ENCODE data around the gene MALL. TPM values are rescaled to one million over a fixed set of nuclear protein-coding genes. Genes with fewer than 3 reads are reported as not detected.
"Not testable (repeated sequence)": the region's sequence is repeated elsewhere in the genome, so short reads cannot be mapped to it uniquely, and the experiment has no call there.

MALL gene
- total RNA-seq, 1 donor from 2014 or later, result 248 TPM

DNA sequence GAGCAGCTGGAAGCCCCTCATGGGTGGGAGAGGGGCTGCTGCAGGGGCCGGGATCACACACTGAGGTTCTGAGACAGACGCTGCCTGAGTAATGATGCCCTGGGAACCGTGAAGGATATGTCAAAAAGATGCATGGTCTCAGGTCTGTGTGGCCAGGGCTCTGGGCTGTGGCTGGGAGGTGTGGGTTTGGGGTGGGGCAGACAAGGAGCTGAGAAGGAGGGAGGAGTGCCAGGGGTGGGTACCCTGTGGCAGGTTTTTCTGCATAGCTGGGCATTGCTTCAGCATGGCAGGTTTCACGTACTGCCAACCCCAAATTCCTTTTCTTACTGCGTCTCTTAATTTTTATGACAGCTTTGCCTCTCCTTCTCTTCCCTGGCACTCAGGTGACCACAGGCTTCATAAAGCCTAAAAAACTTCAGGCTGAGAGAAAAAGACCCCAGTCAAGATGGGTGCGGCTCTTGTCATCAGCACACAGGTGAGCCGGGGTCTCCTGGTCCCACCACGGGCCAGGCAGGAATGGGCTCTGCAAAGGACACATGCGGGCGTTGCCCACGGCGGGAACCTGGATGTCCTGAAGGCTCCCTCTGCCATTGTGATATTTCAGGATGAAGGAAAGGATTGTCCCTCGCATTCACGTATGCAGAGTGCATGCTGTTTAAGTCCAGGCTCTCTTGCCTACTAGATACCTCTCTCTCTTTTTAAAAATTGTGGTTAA is 18.0 kb downstream of the MALL start:
- ATAC-seq, result peak; percentile 78

DNA sequence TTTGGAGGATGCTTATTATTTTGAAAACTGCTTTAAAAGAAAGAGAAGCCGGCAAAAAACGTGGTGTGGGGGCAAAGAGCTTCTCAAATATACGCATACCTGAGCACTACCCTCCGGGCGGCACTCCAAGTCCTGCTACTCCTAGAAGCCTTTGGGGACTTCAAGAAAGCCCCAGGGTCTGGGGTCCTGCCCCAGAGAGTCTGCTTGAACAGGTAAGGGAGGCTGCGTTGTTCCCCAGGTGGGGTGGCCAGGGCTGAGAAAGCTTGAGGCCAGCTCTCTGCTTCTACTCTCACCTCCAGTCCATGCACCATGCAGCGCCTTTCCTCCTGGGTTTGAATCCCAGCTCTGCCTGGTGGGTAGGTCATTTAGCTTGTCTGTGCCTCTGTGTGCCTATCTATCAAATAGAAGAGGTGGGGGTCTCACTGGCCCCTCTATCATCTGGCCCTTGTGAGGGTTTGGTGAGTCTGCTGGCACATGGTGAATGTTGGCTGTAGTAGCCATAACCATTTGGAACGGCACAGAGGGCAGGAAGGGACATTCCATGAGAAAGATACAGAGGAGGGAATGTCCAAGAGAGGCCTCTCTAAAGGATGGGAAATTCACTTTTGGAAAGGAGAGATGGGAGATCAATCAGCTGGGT is 19.5 kb downstream of the MALL start:
- ATAC-seq, result no peak

DNA sequence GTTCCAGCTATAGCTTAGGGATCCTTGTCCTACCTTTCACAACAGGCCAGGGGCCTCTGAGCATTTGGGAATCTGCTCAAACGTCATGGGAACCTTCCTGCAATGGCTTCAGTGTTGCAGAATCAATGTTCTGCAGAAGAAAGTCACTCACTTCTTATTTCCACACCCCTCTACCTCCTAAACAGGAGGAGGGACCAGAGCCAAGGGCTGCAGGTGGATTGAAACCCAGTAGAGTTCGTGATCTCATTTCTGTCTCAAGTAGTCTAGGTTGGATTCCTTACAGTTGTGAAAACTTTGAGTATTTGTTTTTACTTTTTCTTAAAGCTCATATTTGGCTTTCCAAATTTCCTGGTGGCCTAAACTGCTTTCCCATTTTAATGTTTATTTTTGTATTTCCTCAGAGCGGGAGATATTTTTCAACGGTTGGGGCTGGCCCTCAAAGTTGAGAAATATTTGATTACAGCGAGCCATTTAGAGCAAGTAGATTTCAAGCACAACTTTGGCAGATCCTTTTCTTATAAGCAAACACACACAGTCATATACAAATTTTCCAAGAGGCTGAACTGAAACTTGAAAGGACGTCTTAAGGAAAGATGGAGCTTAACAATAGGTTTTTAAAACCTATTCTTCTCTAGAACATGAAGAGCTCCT is 20.6 kb downstream of the MALL start:
- not testable (repeated sequence) for ATAC-seq

DNA sequence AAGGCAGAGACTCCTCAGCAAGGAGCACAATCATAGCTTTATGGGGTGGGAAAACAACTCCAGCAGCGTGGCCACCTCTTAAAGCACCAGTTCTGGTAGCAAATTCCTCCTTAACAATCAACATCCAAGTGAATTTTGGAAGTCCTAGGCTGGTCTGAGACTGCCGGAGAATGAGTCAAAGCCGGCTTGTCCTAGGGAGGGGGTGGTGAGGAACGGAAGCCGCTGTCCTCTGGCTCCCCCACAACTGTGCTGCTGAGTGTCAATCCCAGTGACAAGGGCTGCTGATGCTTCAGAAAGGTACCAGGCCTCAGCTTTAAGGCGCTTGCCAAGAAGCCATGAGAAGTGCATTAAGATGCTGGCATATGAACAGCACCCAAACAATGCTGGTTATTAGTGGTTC is 21.7 kb downstream of the MALL start:
- ATAC-seq, result not testable (repeated sequence)

DNA sequence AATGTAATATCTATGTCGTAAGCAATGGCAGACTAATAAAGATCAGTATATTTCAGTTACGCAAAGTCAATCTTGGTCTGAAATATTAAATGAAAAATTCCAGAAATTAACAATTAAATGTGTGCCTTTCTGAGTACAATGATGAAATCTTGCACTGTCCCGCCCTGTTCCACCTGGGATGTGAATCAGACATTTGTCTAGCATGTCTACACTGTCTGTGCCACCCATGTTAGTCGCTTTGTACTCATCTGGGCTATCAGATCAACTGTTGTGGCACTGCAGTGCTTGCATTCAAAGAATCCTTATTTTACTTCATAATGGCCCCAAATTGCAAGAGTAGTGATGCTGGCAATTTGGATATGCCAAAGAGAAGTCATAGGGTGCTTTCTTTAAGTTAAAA is 25.5 kb downstream of the MALL start:
- peak; percentile 71 for ATAC-seq

DNA sequence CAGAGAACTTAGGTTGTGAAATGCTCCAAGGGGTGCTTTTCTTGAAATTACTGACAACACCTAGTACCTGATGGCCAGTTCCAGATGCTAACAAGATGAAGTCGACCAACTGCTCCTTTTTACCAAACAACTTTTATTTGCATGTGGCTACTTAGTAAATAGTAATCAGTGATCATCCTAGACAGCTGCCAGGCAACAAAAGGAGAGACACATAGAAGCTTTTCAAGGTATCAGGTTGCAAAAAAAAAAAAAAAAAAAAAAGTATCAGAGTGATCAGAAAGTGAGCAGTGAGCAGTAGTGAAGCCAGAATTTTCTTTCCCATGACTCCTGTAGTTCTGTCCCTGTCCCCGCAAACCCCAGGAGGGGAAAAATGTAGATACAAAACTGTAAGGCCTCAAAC is 31.9 kb downstream of the MALL start:
- not testable (repeated sequence) for ATAC-seq

DNA sequence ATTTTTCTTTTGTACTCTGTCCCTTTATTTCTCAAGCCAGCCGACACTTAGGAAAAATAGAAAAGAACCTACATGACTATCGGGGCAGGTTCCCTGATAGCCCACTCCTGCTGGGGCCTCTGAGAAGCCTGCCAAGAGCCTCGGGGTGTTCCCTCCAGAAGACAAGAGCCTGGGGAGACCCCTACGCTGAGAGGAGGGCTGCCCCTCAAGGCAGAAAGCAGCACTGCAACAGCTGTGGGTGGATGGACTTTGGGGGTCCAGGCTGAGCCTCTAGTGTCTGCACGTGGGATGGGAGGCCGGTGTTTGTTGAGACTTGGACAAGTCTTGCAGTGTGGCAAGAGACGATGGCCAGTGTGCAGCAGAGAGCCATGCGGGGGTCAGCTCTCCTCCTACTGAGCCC is 32.5 kb downstream of the MALL start:
- not testable (repeated sequence) for ATAC-seq

DNA sequence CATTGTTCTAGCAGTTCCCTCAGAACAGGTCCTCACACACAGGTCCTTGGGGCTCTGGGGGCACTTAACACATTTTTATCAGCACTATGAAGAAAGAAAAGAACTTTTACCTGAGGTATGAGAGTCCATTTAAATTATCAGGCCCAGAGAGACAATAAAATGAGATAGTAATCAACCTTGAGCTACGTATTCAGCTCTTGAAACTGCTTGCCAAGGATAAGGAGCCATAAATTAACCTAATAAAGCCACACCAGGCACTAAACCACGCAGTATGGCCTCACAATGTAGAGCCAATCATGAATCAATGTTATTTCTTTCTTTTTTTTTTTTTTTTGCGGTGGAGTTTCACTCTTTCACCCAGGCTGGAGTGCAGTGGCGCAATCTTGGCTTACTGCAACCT is 37.5 kb downstream of the MALL start:
- ATAC-seq, result not testable (repeated sequence)

DNA sequence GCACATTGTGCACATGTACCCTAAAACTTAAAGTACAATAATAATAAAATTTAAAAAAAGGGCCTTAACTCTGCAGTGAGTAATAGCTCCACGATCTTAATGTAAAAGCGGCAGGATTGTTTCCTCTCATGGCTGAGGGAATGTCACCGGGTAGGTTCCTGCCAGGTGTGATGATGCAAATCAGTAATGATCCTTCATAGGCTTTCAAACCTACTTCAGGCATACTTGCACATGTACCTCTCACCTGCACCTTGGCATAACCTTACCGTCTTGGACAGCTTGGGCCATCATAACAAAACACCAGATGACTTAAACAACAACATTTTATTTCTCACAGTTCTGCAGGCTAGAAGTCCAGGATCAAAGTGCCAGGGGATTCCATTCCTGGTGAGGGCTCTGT is 39.7 kb downstream of the MALL start:
- not testable (repeated sequence) for ATAC-seq

DNA sequence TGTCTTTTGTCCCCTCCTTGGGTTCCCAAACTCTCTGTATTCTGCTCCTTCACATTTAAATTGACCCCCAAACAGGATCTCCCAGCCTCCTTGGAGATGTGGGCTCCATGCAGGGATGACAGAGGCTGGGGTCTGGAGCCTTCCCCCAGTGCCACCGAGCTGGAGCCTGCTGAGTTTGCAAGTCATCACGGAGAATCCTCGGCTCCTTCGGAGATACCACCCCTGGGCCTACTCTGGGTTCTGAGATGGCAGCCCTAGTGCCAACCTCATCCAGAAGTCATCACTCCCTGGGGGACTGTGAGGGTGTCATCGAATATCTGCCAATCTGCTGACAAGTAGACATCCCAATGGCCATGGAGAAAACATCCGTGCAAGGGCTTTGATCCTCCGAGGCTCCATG is 45.8 kb downstream of the MALL start:
- peak; percentile 39 for ATAC-seq

DNA sequence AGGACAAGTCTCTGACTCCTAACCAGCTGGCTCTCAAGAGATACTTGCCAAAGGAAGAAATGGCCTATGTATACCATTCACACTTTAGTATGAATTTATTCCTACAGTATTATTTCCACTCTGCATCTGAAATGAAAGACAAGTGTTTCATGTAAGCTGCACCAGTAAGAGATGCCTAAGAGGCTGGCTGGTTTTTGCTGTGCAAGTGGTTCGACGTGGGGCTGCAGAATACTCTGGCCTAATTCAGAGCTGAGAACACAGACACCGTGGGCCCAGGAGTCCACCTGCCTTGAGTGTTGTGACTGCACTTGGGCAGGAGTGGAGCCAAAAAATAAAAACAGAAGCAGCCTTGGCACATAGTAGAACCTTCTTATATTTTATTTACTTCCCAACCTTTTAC is 47.5 kb downstream of the MALL start:
- ATAC-seq, result not testable (repeated sequence)

DNA sequence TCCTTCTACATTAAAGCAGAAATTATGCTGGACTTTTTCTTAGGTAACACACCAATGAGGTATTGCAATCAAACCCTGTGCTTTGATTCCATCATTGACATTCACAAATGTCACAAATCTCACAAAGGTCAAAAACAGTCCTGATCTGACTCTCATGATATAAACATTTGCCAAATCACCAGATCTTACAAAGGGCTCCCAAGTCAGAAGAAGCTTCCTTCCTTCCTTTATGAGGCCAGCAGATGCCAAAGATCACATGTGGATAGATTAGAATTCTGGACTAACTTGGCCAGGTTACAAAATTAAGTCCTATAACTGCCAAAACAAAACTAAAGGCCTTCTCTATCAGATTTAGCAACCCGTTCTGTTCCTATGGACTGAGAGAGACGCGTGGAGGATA is 53.3 kb downstream of the MALL start:
- ATAC-seq, result not testable (repeated sequence)

DNA sequence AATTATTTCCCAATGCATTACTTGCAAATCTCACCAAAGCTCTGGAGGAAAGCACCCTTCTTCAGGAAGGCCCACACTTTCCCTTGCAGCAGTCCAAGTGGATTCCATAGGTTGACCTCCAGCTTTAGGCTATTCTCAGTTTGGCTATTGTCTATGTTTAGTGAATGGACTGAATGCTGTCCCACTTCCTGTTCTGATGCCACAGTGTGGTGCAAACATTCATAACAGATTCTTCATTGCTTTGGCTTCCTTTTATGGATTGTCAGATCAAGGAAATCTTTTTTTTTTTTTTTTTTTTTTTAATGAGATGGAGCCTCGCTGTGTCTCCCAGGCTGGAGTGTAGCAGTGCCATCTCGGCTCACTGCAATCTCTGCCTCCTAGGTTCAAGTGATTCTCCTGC is 55.1 kb downstream of the MALL start:
- ATAC-seq, result not testable (repeated sequence)

DNA sequence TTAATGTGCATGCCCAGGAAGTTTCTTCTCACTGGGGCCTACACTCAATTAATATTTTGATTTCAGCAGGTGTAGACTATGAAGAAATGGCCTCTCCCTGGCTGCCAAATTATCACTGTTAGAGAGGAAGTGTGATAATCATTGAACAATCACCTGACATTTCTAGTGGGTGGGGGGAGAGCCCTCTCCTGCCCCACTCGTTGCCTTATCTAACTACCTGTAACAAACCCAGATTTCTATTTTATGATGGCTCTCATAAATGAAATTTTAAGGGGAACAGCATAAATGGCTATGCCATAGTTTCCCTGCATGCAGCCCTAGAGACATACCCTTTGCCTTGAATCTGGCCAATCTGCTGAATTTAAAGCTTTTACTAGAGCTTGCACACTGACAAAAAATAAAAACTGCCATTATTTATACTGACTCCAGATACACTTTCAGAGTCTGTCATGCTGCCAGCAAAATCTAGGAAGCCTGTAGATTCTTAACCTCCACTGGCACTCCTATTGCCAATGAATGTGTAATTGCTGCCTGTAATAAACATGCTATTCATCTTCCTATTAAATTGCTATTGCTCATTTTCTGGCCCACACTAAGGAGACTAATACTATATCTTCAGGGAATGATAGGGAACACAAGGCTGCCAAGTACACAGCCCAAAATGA is 55.8 kb downstream of the MALL start:
- not testable (repeated sequence) for ATAC-seq

DNA sequence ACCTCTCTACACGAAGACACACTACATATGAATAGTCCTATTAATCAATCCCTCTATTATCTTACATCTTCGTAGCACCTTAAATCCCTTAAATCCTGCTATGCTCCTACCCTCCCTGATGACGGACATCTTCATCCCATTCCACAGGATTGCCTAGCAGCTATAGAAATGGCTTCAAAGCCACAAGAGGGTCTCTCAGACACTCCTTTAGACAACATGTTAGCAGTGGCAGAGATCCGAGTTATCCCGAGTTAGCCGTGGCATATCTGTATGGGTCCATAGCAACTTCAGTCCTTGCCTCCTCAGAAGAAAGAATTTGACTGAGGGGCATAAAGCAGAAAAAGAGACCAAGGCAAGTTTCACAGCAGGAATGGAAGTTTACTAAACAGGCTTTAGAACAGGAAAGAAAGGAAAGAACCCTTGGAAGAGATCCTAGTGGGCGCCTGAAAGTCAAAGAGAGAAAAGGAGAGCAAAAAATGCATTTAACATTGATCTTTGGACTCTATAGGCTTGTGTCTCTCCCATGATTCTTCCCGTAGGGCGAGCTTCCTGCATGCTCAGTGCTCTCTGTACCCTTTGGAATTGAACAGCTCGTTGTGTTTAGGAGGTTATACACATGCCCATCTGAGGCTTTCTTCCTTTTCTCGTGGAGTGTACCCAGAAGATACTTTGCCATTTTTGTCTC is 56.5 kb downstream of the MALL start:
- ATAC-seq, result not testable (repeated sequence)

DNA sequence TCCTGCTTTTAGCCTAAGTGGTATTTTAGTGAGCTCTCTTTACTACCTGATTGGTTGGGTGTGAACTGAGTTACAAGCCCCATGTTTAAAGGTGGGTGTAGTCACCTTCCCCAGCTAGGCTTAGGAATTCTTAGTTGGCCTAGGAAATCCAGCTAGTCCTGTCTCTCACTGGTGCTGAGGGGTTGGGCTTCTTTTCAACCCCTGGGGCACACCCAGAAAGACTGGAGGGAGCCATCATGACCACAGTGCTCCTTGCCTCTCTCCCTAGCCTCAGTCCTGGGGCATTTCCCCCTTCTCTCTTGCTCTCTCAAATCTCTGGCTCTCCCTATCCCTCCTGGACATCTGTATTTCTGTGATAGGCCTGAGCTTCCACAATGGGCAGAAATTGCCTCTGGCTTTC is 57.6 kb downstream of the MALL start:
- peak; percentile 42 for ATAC-seq

DNA sequence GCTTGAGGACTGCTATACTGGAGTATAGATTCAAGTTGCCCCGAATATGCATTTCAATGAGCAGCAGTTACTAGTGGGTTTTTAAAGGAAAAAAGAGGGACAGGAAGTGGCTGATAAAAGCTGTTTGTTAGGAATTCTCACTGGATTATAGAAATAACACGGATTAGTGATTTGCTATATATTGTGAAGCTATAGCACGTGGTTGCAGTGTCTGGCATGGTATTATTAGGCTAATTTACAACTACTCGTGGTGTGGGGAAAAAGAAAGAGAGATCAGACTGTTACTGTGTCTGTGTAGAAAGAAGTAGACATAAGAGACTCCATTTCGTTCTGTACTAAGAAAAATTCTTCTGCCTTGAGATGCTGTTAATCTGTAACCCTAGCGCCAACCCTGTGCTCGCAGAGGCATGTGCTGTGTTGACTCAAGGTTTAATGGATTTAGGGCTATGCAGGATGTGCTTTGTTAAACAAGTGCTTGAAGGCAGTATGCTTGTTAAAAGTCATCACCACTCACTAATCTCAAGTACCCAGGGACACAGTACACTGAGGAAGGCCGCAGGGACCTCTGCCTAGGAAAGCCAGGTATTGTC is 59.7 kb downstream of the MALL start:
- ATAC-seq, result not testable (repeated sequence)

DNA sequence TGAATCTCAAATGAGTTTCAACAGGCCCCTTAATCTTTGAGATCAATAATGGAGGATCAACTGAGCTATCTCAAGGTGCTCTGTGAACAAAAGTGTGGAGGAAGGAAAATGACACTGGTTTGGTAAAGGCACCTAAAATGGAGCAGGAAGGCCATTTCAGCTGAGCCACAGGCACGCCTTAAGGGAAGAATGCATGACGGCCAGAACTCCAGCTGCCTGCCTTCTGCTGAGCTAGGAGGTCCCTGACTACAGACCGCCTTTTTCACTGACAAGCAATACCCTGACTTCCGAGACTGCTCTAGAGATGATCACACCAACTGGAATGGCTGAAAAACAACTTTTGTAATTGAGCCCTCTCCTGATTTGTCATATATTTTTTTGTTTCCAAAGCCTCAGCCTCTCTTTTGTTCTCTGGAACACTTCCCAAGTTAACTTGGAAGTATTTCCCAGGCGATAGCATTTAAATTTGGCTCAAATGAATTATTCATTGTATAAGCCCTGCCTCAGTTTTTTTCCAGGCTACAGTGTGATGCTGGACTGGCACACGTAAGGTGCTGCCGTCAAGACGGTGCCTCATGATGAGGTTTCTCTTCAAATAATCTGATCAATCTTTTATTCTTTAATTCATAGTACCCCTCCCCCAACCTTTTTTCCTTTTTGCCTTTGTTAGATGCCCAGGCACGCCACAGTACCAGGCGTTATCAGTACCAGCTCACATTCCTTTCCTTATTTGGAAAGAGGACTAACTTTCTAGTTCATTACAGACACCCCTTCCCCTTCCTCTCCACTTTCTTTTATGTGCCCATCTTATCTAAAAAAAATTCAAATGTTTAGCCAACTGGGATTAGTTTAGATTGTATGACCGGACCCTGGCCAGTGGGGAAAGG is 60.9 kb downstream of the MALL start:
- peak; percentile 63 for ATAC-seq

DNA sequence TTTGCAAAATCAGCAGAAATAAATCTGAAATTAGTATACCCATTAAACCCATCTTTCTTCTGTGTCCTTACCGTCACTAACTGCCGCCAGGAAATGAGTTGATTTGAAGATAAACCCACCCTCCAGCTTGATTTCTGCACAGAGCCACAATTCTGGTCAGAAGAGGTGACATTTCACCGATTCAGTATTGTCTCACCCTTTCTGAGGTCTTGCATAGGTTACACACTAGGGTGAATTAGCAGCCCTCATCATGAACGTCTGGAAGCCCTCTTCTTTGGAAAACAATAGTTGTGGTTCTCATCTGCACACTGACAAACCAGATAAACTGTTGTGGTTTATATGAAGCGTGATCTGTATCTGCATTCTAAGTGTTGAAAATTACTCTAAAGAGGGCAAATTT is 61.9 kb downstream of the MALL start:
- ATAC-seq, result not testable (repeated sequence)

DNA sequence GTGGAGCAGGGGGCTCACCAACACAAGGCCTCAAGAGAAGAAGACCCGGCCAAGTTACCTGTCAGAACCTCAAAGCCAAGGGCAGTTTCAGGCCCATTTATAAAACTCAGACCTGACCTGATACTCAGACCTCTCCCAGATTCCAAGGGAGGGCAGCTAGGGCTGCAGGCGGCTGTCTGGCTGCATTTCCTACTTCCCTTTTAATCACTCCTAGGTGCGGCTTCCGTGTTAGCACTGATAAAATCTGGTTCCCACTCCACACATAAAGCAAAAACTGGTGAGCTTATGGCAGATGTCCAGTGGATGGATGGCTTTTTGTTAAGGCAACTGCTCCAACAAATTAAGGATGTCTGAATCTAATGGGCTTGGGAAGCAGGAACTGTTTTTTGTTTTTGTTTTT is 63.5 kb downstream of the MALL start:
- ATAC-seq, result not testable (repeated sequence)

DNA sequence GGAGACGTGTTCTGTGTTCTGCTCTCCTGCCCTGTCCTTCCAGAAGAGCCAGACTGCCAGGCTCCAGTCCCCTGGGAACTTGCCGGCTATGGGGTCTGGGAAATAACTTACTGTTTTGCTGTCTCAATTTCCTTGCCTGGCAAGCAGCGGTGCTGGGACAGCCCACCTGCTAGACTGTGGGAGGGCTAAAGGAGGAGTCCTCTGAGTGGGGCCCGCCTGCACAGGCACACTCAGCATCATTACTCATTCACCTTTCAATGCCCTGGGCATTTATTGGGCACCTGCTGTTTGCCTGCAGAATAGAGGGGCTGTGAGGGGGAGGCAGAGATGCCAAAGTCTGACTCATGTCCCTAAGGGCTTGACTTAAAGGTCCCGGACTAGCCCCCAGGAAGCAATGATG is 65.4 kb downstream of the MALL start:
- ATAC-seq, result peak; percentile 40
